Measurements from ENCODE around the gene ERG.

Gene ERG

DNA sequence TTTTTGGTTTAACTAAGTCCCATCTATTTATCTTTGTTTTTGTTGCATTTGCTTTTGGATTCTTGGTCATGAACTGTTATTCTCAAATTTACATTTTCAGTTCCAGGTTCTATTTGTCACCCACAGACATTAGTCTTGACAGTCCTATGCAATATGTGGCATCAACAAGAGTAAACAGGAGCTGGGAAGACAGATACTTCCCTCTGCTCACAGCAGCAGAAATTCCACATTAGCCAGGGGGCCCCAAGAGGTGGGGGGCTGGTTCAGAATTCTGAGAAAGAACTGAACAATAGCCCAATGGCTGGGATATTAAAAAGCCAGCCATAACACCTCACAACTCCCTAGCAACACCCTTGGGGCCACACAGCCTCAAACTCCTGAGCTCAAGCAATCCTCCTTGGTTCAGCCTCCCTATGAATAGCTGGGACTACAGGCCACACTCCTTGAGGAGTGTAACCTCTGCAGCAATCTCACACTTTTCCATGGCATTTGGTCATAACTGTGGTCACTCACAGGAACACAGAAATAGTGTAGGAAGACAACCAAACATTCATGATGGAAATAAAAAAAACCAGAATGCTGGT is 67.8 kb downstream of the ERG start:
- DNase-seq: no peak

DNA sequence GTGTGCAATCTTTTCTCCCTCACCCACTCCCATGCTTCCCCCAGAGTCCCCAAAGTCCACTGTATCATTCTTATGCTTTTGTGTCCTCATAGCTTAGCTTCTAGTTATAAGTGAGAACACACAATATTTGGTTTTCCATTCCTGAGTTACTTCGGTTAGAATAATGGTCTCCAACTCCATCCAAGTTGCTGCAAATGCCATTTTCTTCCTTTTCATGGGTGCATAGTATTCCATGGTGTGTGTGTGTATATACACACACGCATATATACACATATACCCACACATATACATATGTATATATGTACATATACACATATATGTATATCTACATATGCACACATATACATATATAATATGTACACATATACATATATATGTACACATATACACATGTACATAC is 69.3 kb downstream of the ERG start:
- no peak for DNase-seq

DNA sequence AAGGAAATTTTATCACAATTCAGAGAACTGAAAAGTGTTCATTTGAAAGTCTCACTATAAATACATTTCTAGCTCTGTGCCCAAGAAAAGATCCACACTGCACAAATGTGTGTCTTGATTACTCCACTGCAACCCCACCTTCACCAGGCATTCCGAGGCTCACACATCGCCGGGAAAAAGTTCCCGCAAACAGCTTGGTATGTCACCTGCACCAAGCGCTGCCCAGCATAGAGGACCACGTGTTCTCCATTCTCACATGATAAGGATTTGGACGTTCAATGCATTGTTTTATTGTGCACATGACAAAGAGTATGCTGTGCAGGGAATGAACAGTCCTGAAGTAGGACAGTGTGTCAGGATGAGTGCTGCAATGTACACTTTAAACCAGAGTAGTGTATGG is 70.1 kb downstream of the ERG start:
- DNase-seq: no peak

- peak; percentile 93 to 98 for DNase-seq
These were observed 73.8 kb downstream of the ERG start for GRCh38 chr21:38424305-38425019.

- peak; percentile 27 to 84 for DNase-seq
These were observed 76.2 kb downstream of the ERG start for GRCh38 chr21:38422082-38422481.

GRCh38 chr21:38420140-38420539 is 78.1 kb downstream of the ERG start:
- no peak for DNase-seq

DNA sequence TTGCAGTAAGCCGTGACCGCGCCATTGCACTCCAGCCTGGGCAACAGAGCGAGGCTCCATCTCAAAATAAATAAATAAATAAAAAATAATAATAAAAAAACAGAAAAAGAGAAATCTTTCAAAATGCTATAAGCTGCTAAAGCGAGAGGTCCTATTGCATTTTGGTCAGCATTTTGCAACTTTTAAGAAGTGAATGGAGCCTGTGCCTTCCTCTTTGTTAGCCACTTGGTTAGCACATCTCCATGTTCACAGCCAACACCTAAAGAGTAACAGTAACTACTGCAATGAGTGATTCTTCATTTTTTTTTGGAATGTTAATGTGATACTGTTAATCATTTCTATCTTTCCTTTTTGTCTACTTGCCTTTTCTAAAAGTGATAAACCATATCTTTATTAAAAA is 80.6 kb downstream of the ERG start:
- no peak for DNase-seq

DNA sequence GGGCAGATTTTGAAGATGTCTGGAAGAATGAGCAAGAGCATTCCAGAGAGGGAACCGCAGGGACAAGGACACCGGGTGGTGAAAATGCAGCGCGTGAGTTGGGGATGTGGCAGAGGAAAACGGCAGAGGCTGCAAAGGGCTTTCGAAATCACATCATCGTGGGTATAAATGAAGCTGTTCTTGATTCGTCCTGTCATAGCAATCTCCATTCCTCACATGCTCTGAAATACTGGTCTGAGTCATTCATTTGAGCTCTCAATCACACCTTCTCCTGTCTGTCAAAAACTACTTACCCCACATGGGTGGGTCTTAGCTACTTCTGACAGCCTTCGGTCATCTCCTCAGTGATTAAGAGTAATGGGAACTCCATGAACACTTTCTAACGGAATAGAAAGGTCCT is 81.5 kb downstream of the ERG start:
- no peak for DNase-seq

DNA sequence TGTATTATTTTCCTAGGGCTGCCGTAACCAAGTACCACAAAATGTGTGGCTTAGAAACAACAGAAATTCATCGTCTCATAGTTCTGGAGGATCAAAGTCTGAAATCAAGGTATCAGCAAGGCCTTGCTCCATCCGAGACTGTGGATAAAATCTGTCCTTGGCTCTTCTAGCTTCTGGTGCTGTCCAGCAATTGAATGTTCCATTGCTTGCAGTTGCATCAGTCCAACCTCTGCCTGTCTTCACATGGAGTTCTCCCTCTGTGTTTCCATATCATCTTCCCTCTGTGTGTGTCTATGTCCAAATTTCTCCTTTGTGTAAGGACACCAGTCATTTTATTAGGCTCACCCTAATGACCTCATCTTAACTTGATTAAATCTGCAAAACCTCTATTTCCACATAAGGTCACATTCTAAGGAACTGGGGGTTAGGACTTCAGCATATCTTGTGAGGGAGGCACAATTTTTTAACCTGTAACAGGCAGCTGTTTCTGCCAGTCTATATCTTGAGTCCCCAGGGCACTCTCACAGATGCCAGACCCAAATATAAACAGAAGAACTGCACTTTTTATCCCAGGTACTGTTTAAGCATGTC is 84.2 kb downstream of the ERG start:
- DNase-seq: no peak

DNA sequence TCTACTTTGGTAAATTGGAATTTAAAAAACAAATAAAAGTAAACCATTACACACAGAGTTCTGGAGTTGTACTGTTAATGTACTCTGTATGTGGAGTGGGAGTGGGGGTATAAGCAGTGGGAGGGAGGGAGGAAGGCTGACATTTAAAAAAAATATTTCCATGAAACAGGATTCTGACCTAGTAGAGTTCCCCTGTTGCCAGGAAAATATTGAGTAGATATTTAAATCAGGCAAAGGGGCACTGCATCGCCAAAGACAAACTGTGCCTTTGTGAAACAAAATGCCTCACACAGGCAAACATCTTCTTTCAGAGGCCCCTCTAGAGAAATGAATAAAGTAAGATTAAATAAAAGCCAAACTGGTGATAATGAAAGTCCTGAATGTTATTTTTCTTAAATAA is 87.8 kb downstream of the ERG start:
- no peak for DNase-seq

GRCh38 chr21:38409907-38410306 is 88.4 kb downstream of the ERG start:
- DNase-seq: no peak

- DNase-seq: no peak
These were observed 94.1 kb downstream of the ERG start for GRCh38 chr21:38404177-38404576.

- no peak for DNase-seq
These were observed 95.5 kb downstream of the ERG start for GRCh38 chr21:38402795-38403194.

GRCh38 chr21:38402291-38402690 is 96.0 kb downstream of the ERG start:
- DNase-seq: no peak

GRCh38 chr21:38401191-38401926 is 96.9 kb downstream of the ERG start:
- no peak for DNase-seq

GRCh38 chr21:38400195-38400919 is 97.9 kb downstream of the ERG start:
- DNase-seq: peak; percentile 93 to 97

GRCh38 chr21:38399103-38399502 is 99.2 kb downstream of the ERG start:
- DNase-seq: no peak

DNA sequence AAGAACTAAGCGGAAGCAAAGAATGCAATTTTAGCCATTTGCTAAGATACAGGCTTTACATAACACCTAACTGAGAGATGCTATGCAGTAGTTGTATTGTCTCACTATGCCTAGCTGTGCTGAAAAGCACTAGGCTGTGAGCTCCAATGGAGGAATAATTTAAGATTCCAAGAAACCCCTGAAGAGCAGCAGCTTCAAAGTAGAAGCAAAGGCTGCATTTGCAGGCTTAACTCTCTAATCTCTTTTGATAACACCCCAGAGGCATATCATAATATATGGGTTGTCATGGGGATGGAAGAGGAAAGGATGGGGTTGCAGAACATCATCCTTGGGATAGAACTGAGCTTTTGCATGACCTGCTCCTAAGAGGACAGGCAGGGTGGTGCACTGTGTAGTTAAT is 102.0 kb downstream of the ERG start:
- peak in 1 of 2 experiments; percentile 16 for DNase-seq

- no peak for DNase-seq
These were observed 102.7 kb downstream of the ERG start for GRCh38 chr21:38395581-38395980.

GRCh38 chr21:38392661-38393060 is 105.6 kb downstream of the ERG start:
- DNase-seq: no peak

DNA sequence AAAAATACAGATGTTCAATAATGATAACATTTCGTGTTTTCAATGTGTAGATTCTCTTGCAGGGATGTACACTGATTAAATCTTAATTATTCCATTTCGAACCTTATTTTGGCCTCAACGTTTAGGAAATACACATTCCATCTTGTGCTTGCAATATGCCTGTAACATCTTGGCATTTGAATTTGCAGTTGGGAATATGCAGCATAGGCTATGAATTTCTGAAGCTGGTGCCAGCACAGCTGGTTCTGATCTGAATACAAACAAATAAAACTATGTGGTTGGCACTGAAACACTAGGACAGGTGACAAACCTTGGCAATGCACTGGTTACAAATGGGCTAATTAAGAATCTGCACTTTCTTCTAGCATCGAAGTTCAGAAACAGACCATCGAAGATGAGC is 108.4 kb downstream of the ERG start:
- DNase-seq: no peak

DNA sequence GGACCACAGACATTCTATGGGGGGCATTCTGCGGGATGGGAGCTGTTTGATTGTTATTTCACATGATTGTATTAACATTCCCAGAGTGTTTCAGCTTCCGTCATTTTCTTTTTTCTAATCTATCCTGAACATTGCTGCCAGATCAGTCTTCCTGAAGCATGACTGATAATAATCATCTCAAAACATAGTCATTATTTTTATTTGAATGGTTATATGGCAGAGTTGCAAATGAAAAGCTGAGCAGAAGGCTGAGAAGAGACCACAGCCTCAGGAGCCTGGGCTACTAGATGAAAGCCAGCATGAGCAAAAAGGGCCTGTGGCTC is 109.0 kb downstream of the ERG start:
- no peak for DNase-seq

DNA sequence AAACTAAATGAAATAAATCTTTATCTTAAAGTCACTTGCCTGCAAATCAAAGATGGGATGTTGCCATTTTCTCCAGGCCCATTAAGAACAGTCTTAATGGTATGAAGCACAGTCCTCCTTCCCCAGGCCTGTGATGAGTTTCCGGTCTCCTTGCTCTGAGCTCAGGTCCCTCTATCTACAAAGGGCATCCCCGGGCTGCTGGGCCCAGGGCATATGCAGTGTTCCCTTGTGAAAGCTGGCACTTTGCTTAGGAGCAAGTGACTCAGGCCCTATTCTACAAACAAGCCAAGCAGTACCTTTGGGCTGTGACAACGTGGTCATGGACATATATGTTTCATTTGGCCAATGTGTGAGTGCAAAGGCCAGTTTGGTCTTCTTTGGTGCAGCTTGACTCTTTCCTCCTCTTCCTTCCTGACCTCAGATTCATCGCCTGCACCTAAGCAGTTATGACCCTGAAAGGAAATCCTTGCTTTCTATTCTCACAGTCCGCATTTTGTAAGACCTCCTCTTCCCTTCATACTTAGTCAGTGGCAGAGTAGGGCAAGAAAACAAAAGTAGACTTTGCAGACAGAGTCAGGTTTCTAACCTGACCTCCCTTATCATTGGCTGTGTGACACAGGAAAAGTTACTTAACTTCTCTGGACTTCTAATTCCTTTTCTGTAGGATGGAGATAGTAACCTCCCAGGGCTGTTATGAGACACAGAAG is 109.5 kb downstream of the ERG start:
- no peak for DNase-seq
